Kidney epithelial cell (primary cell): Measurements from ENCODE around the gene PSPH. TPM values are rescaled to one million over a fixed set of nuclear protein-coding genes. Genes with fewer than 3 reads are reported as not detected.

ENCODE experiments used
- DNase-seq: peaks from one replicate; pipeline ENCODE4 v3.0.0-alpha.2; 2010; ENCODE audit warnings: low read depth
- H3K27me3 ChIP-seq: 2 replicates; pipeline ENCODE4 v1.6.0; 2011; ENCODE audit warnings: low read length; ENCODE audit not compliant: control insufficient read depth, insufficient read depth
- H3K36me3 ChIP-seq: 2 replicates; pipeline ENCODE4 v1.5.1; 2011; ENCODE audit warnings: low read length; ENCODE audit not compliant: control insufficient read depth, insufficient read depth
- H3K4me3 ChIP-seq: 2 replicates; pipeline ENCODE4 v1.5.1; 2011; ENCODE audit warnings: low read depth, mild to moderate bottlenecking, control low read depth, low read length
- total RNA-seq: library from RNA; depleted of rRNA; stranded (reverse); fragments of >200 nt; gene quantifications from 2 replicates; pipeline ENCODE4 v1.2.3, GENCODE V29; 2015
- TF ChIP-seq, protein P1 (sequence below): IDR thresholded peaks from 2 replicates; pipeline ENCODE4 v1.5.1; 2011; ENCODE audit warnings: mild to moderate bottlenecking, moderate library complexity, low read length, control low read depth, inconsistent platforms; ENCODE audit not compliant: insufficient read depth, poor library complexity, severe bottlenecking

Gene PSPH
- total RNA-seq, 1 donor from 2014 or later: 81.4 TPM

DNA sequence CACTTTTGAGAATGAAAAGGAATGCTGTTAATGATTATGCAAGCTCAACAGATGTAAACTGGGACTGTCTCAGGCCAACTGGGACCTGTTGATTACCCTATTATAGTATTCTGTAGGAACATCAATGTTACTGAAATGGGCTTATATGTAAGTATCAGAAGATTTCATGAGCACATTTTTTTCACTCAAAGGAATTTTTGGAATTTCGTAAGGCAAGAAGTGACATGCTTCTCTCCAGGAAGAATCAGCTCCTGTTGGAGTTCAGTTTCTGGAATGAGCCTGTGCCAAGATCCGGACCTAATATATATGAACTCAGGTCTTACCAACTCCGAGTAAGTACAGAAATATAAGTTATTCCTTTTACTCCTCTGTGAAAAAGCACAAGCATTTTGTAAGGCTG, 67.7 kb downstream of the PSPH start:
- TF ChIP-seq, protein P1, sequence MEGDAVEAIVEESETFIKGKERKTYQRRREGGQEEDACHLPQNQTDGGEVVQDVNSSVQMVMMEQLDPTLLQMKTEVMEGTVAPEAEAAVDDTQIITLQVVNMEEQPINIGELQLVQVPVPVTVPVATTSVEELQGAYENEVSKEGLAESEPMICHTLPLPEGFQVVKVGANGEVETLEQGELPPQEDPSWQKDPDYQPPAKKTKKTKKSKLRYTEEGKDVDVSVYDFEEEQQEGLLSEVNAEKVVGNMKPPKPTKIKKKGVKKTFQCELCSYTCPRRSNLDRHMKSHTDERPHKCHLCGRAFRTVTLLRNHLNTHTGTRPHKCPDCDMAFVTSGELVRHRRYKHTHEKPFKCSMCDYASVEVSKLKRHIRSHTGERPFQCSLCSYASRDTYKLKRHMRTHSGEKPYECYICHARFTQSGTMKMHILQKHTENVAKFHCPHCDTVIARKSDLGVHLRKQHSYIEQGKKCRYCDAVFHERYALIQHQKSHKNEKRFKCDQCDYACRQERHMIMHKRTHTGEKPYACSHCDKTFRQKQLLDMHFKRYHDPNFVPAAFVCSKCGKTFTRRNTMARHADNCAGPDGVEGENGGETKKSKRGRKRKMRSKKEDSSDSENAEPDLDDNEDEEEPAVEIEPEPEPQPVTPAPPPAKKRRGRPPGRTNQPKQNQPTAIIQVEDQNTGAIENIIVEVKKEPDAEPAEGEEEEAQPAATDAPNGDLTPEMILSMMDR: no peak
- Histone ChIP-seq H3K36me3 (no peaks in the 10 kb centered on the region), H3K27me3 (no peaks in the 10 kb centered on the region)

DNA sequence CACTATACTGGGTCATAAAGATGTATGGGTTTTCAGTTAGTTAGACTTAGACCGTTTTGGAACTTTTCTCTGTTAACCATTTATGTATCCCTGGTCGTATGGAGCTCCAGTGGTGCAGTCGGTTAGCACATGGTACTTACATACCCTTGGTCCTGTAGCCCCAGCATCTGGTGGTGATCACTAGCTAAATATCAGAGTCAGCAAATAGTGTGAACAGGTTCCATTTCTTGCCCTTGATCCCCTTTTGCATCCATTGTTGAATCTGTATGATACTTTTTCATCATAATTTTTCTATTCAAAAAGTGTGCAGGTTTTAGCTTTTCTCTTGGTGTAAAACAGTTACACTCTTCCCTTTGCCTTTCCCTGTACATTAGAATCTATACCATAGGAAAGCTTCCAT, 71.0 kb downstream of the PSPH start:
- TF ChIP-seq, protein P1: no peak
- Histone ChIP-seq H3K36me3 (no peaks in the 10 kb centered on the region), H3K27me3 (no peaks in the 10 kb centered on the region), H3K4me3 (no peak overlapping the region)
- DNase-seq: no peak

More for the DNA sequence above, 67.7 kb downstream of the PSPH start:
- no peak overlapping the region for H3K4me3 ChIP-seq
- no peak for DNase-seq

DNA sequence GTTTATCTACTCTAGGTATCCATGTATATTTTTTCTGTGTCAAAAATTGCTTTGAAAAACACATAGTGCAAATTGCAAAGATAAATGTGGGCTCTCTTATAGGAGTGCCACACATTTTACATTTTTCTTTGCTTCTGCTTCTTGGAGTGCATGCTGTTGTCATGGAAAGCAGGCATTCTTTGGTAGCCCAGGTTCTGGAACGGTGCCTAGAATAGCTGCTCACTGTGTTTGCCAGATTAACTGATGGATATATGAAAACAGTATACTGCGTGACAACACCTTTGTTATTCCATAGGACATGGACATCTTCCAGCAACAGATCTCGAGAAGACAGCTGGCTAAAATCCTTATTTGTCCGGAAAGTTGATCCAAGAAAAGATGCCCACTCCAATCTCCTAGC, 73.4 kb downstream of the PSPH start:
- Histone ChIP-seq H3K4me3 (no peak overlapping the region), H3K27me3 (no peaks in the 10 kb centered on the region), H3K36me3 (no peaks in the 10 kb centered on the region)
- TF ChIP-seq, protein P1: no peak
- DNase-seq: no peak

DNA sequence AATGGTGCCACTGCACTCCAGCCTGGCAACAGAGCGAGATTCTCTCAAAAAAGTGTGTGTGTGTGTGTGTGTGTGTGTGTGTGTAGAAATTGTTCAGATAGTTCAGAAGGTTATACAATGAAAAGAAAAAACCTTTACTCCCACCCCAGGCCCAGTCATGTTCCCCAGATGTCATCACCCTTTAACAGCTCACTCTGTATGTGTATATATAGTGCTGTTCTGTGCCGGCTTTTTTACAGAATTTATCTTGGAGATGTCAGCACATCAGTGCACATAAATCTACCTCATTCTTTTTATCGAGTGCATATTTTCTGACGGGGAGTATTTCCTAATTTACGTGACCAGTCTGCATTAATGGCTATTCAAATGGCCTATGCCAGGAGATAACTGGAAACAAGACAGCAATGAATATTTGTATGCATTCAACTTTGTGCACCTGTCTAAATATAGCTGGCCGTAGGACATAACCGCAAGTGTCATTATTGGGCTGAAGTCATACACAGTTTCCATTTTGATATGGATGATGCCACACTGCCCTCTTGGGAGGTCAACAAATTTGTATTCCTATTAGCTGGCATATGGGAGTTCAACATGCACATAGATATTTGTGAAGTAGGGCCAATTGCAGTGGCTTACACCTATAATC, 75.1 kb downstream of the PSPH start:
- DNase-seq: no peak
- TF ChIP-seq, protein P1: no peak
- Histone ChIP-seq H3K4me3 (no peak overlapping the region), H3K27me3 (no peaks in the 10 kb centered on the region), H3K36me3 (no peaks in the 10 kb centered on the region)

DNA sequence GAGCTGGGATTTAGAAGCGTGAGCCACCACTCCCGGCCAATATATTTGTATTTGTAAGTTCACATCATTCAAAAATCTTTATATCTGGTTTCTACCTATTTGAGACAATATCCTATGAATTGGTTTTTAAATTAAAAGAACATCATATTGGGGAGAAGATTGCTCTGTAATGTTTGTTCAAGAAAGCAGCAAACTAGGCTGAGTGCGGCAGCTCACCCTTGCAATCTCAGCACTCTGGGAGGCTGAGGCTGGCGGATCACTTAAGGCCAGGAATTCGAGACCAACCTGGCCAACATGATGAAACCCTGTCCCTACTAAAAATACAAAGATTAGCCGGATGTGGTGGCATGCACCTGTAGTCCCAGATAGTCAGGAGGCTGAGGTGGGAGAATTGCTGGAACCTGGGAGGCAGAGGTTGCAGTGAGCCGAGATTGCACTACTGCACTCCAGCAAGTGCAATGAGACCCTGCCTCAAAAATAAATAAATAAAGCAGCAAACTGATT, 77.4 kb downstream of the PSPH start:
- H3K4me3 ChIP-seq: no peak overlapping the region
- no peaks in the 10 kb centered on the region for H3K36me3 ChIP-seq
- no peaks in the 10 kb centered on the region for H3K27me3 ChIP-seq
- TF ChIP-seq, protein P1: no peak
- DNase-seq: no peak

DNA sequence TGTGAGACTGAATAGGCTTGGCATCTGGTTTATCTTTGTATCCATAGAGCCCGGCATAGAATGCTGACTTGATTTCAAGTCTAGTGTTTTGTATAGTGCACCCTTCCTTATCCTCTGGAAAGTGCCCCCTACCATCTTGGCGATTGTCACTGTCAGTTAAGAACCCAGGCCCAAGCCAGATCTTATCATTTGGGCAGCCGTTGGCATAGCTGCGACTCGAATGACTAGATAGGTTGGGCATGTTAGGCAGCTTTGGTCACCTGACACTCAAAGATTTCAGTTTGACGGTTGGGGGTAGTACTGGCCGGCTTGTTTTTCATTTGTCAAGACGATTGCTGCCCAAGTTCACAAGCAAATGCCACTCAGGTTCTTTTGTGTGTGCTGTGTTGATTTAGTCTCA, 80.3 kb downstream of the PSPH start:
- Histone ChIP-seq H3K27me3 (no peaks in the 10 kb centered on the region), H3K36me3 (no peaks in the 10 kb centered on the region), H3K4me3 (no peak overlapping the region)
- TF ChIP-seq, protein P1: no peak
- no peak for DNase-seq
